OCI-LY1 (cell line): ENCODE data around the gene EDA.
"Not testable (repeated sequence)": the region's sequence is repeated elsewhere in the genome, so short reads cannot be mapped to it uniquely, and the experiment has no call there.

Source experiments
- H2AFZ ChIP-seq: fragments of 200-600 bp; sonication (generic), shearing (Covaris generic); 2 replicates; pipeline ENCODE4 v1.6.0; 2014; ENCODE audit warnings: antibody characterized with exemption, mild to moderate bottlenecking, low read length
- H3F3A ChIP-seq: fragments of 200-600 bp; sonication (generic), shearing (Covaris generic); 2 replicates; pipeline ENCODE4 v1.6.0; 2014; ENCODE audit warnings: mild to moderate bottlenecking, antibody characterized with exemption, low read length, moderate library complexity; ENCODE audit not compliant: insufficient read depth
- H3K27ac ChIP-seq: fragments of 200-600 bp; sonication (generic); 2 replicates; pipeline ENCODE4 v1.5.1; 2014; ENCODE audit warnings: low read length, mixed run types, mild to moderate bottlenecking, low read depth; ENCODE audit not compliant: poor library complexity, severe bottlenecking
- H3K27me3 ChIP-seq: fragments of 200-600 bp; sonication (generic); 2 replicates; pipeline ENCODE4 v1.6.0; 2014; ENCODE audit warnings: antibody characterized with exemption, mild to moderate bottlenecking, low read length, moderate library complexity; ENCODE audit not compliant: insufficient read depth
- H3K36me3 ChIP-seq: fragments of 200-600 bp; sonication (generic); 2 replicates; pipeline ENCODE4 v1.6.1; 2014; ENCODE audit warnings: mild to moderate bottlenecking, antibody characterized with exemption, low read length, moderate library complexity, mixed read lengths; ENCODE audit not compliant: insufficient read depth
- H3K4me1 ChIP-seq: fragments of 200-600 bp; sonication (generic); 2 replicates; pipeline ENCODE4 v1.5.1; 2014; ENCODE audit warnings: mild to moderate bottlenecking, low read length, moderate library complexity; ENCODE audit not compliant: insufficient read depth, severe bottlenecking
- H3K4me2 ChIP-seq: fragments of 200-600 bp; sonication (generic), shearing (Covaris generic); 2 replicates; pipeline ENCODE4 v1.6.1; 2014; ENCODE audit warnings: low read length
- H3K4me3 ChIP-seq: fragments of 200-600 bp; sonication (generic); 2 replicates; pipeline ENCODE4 v1.5.1; 2014; ENCODE audit warnings: low read length, low read depth, mild to moderate bottlenecking, mixed read lengths; ENCODE audit not compliant: poor library complexity, severe bottlenecking
- H3K79me2 ChIP-seq: fragments of 200-600 bp; shearing (Covaris generic); 2 replicates; pipeline ENCODE4 v1.6.1; 2016; ENCODE audit warnings: mixed run types, low read length, mixed read lengths; ENCODE audit not compliant: insufficient read depth
- H3K9ac ChIP-seq: fragments of 200-600 bp; sonication (generic), shearing (Covaris generic); 2 replicates; pipeline ENCODE4 v1.6.1; 2014; ENCODE audit warnings: mild to moderate bottlenecking, low read length, mixed read lengths
- H3K9me2 ChIP-seq: fragments of 200-600 bp; sonication (generic), shearing (Covaris generic); 2 replicates; pipeline ENCODE4 v1.6.1; 2014; ENCODE audit warnings: low read depth, mild to moderate bottlenecking, low read length, mixed read lengths
- H3K9me3 ChIP-seq: fragments of 200-600 bp; shearing (Covaris generic); 2 replicates; pipeline ENCODE4 v1.6.1; 2014; ENCODE audit warnings: low read length, mixed read lengths
- H4K20me1 ChIP-seq: fragments of 200-600 bp; sonication (generic), shearing (Covaris generic); 2 replicates; pipeline ENCODE4 v1.6.0; 2016; ENCODE audit warnings: mild to moderate bottlenecking, low read length; ENCODE audit not compliant: insufficient read depth
- EZH2 ChIP-seq: fragments of 200-600 bp; sonication (generic), shearing (Covaris generic); IDR thresholded peaks from 2 replicates; pipeline ENCODE4 v1.8.0; 2017; ENCODE audit warnings: borderline replicate concordance, mixed run types, mild to moderate bottlenecking, antibody characterized with exemption, low read length, moderate library complexity, mixed read lengths
- TF ChIP-seq, protein P1 (sequence below): fragments of 200-600 bp; sonication (generic), shearing (Covaris generic); IDR thresholded peaks from 2 replicates; pipeline ENCODE4 v1.5.1; 2017; ENCODE audit warnings: mild to moderate bottlenecking, antibody characterized with exemption, low read length, moderate library complexity, mixed read lengths

Gene EDA

GRCh38 chrX:69815063-69815462 is 199.2 kb downstream of the EDA start:
- Histone ChIP-seq H3K27me3 (no peaks in the 10 kb centered on the region), H3K4me1 (no peaks in the 10 kb centered on the region)
- TF ChIP-seq EZH2: no peak
- TF ChIP-seq, protein P1, sequence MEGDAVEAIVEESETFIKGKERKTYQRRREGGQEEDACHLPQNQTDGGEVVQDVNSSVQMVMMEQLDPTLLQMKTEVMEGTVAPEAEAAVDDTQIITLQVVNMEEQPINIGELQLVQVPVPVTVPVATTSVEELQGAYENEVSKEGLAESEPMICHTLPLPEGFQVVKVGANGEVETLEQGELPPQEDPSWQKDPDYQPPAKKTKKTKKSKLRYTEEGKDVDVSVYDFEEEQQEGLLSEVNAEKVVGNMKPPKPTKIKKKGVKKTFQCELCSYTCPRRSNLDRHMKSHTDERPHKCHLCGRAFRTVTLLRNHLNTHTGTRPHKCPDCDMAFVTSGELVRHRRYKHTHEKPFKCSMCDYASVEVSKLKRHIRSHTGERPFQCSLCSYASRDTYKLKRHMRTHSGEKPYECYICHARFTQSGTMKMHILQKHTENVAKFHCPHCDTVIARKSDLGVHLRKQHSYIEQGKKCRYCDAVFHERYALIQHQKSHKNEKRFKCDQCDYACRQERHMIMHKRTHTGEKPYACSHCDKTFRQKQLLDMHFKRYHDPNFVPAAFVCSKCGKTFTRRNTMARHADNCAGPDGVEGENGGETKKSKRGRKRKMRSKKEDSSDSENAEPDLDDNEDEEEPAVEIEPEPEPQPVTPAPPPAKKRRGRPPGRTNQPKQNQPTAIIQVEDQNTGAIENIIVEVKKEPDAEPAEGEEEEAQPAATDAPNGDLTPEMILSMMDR: no peak

GRCh38 chrX:69815519-69815918 is 199.6 kb downstream of the EDA start:
- Histone ChIP-seq H3F3A (no peaks in the 10 kb centered on the region), H3K9ac (no peak overlapping the region), H3K27ac (no peak overlapping the region), H3K4me2 (no peak overlapping the region), H3K27me3 (no peaks in the 10 kb centered on the region), H3K4me1 (no peaks in the 10 kb centered on the region), H3K79me2 (no peaks in the 10 kb centered on the region), H4K20me1 (no peaks in the 10 kb centered on the region), H2AFZ (no peak overlapping the region), H3K4me3 (no peak overlapping the region), H3K9me3 (no peaks in the 10 kb centered on the region), H3K36me3 (no peaks in the 10 kb centered on the region), H3K9me2 (no peaks in the 10 kb centered on the region)
- no peak for TF ChIP-seq EZH2
- TF ChIP-seq, protein P1: no peak

More at GRCh38 chrX:69815063-69815462, 199.2 kb downstream of the EDA start:
- no peaks in the 10 kb centered on the region for H3K36me3 ChIP-seq
- H4K20me1 ChIP-seq: no peaks in the 10 kb centered on the region
- no peak overlapping the region for H3K27ac ChIP-seq
- H3K9ac ChIP-seq: no peak overlapping the region
- no peaks in the 10 kb centered on the region for H3K9me2 ChIP-seq
- H2AFZ ChIP-seq: no peak overlapping the region
- no peaks in the 10 kb centered on the region for H3K79me2 ChIP-seq
- no peak overlapping the region for H3K4me2 ChIP-seq
- no peak overlapping the region for H3K4me3 ChIP-seq
- no peaks in the 10 kb centered on the region for H3F3A ChIP-seq
- H3K9me3 ChIP-seq: no peaks in the 10 kb centered on the region

DNA sequence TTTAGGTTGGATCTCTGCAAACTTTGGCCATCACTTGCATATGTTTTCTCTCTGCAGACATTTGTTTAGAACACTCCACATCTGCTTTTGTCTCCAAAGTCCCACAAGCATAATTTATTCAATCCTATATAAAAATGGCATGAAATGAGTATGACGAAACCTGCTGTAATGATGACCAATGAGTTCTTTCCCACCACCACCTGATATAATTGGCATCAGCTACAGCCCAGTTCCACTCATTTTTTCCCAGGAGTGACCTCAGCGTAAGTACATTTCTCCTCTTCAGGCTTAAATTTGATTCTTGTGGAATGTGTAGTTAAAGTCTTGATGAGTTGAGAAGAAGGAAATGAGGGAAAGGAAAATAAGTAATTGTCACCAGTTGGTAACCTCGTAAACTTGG is 228.7 kb downstream of the EDA start:
- Histone ChIP-seq H3K9me3 (no peaks in the 10 kb centered on the region), H3K9me2 (no peaks in the 10 kb centered on the region), H3K4me1 (no peaks in the 10 kb centered on the region), H4K20me1 (no peaks in the 10 kb centered on the region), H3K27me3 (no peaks in the 10 kb centered on the region), H2AFZ (no peak overlapping the region), H3K27ac (no peak overlapping the region), H3F3A (no peaks in the 10 kb centered on the region), H3K4me2 (no peak overlapping the region), H3K4me3 (no peak overlapping the region), H3K79me2 (no peaks in the 10 kb centered on the region), H3K36me3 (no peaks in the 10 kb centered on the region), H3K9ac (no peak overlapping the region)
- TF ChIP-seq, protein P1: no peak
- no peak for TF ChIP-seq EZH2

DNA sequence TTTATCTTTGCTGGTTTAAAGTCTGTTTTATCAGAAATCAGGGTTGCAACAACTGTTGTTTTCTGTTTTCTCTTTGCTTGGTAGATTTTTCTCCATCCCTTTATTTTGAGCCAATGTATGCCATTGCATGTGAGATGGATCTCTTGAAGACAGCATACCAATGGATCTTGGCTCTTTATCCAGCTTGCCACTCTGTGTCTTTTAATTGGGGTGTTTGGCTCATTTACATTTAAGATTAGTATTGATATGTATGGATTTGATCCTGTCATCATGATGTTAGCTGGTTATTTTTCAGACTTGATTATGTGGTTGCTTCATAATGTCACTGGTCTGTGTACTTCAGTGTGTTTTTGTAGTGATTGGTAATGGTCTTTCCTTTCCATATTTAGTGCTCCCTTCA is 244.1 kb downstream of the EDA start:
- not testable (repeated sequence) for H3K4me2 ChIP-seq, H3K36me3 ChIP-seq, H4K20me1 ChIP-seq, H3K9me2 ChIP-seq, H3K79me2 ChIP-seq, H3K9ac ChIP-seq, H3K4me1 ChIP-seq, H3K27me3 ChIP-seq, H3K27ac ChIP-seq, H3K9me3 ChIP-seq, H3K4me3 ChIP-seq, H2AFZ ChIP-seq, H3F3A ChIP-seq
